ENCODE results near the gene TACR2.

The TACR2 gene

GRCh38 chr10:69374242-69374641, 42.5 kb downstream of the TACR2 start:
- DNase-seq (ENCODE audit: low read depth in 2 of 2), result no peak

DNA sequence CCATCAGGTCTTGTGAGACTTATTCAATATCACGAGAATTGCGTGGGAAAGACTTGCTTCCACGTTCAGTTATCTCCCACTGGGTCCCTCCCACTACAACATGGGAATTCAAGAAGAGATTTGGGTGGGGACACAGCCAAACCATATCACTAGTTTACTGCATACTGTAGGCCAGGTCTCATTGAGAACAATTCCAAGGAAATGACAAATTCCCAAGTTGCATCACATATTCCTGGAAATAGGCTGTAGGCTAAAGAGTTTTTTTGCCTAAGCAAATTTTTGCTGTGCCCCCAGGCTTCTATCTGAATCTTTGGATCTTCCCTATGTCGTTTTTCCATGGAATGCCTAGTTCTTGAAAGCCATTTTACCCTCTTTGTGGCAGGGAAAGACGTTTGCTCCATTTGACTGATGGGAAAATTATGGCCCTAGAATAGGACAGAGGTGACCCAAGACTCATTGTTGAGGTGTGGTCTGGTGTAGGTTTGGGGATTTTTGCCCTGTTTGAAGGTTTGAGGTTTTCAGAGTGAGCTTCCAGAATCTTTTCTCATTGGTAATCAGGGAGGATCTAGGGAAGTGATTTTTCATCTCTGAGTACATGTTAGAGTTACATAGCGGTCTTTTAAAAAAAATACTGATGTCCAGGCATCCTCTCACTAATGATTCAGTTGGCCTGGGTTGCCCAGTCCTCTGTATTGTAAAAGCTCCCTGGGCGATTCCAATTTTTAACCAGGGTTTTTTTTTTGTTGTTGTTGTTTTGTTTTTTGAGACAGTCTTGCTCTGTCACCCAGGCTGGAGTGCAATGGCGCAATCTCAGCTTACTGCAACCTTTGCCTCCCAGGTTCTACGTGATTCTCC, 44.4 kb downstream of the TACR2 start:
- no peak for DNase-seq (ENCODE audit: low read depth in 2 of 2)

- no peak for DNase-seq (ENCODE audit: low read depth in 2 of 2)
Measured at GRCh38 chr10:69367469-69367868, 49.2 kb downstream of the TACR2 start.

DNA sequence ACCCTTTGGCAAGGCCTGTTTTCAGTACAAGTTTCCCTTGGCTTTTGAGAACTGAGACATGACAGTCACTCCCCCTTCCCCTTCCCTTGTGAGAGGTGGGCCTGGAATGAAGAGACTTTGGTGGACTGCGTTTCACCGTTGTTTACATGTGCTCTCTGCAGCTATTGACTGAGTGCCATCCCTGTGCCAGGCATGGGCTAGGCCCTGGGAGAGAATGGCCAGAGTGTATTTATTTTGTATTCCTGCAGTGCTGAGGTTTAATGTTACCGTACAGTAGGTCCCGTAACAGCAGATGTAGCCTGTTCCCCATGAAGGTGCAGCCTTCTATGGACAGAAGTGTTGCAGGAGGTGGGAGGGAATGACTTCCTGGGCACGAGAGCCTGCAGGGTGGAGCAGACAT, 50.0 kb downstream of the TACR2 start:
- DNase-seq (ENCODE audit: low read depth in 2 of 2), result no peak

- no peak for DNase-seq (ENCODE audit: low read depth in 2 of 2)
Measured at GRCh38 chr10:69364232-69364940, 52.3 kb downstream of the TACR2 start.

DNA sequence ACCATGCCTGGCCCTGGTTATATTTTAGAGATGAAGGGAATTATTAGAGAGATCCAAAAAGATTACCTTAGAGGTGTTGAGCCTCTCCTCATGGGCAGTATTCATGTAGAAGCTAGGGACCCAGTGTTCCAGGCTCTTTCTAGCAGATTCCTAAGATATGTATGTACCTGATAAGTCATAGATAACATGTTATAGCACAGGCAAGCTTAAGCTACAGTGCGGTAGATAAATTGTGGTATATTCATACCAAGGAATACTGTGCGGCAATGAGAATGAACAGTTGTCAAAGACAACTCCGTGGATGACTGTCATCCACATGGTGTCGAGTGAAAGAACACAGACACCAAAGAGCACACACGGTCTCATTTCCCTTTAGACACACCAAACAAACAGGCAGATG, 53.1 kb downstream of the TACR2 start:
- DNase-seq (ENCODE audit: low read depth in 2 of 2), result no peak

GRCh38 chr10:69362471-69362954, 54.2 kb downstream of the TACR2 start:
- no peak for DNase-seq (ENCODE audit: low read depth in 2 of 2)

DNA sequence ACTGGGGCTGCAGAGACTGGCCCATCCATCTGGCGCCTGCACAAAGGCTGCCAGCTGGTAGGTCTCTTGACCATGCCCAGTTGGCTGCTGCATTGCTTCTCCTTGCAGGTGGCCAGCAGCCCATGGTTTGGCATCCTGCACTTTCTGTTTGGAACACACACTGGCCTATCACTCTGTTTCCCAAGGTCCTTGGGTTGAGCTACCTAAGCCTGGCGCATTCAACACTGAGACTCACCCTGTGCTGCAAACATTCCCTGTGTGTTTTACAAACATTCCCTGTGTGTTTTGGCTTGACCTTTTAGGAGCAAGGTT, 55.5 kb downstream of the TACR2 start:
- DNase-seq (ENCODE audit: low read depth in 2 of 2), result no peak

GRCh38 chr10:69360485-69361302, 56.0 kb downstream of the TACR2 start:
- DNase-seq (ENCODE audit: low read depth in 2 of 2), result no peak

DNA sequence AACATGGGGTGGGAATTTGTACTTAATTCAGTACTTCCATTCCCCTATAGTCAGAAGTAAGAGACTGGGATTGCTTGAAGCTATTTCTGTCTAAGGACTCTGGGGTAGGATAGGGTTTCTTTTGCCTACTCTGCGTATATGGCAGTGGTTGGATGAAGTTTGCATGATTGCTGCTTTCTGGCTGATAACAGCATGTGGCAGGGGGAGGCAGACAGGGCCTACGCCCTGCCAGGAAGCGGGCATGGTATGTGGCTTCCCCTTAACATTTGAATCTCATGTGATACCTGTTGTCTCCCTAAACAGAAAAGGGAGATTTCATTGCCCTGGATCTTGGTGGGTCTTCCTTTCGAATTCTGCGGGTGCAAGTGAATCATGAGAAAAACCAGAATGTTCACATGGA, 57.1 kb downstream of the TACR2 start:
- no peak for DNase-seq (ENCODE audit: low read depth in 2 of 2)

DNA sequence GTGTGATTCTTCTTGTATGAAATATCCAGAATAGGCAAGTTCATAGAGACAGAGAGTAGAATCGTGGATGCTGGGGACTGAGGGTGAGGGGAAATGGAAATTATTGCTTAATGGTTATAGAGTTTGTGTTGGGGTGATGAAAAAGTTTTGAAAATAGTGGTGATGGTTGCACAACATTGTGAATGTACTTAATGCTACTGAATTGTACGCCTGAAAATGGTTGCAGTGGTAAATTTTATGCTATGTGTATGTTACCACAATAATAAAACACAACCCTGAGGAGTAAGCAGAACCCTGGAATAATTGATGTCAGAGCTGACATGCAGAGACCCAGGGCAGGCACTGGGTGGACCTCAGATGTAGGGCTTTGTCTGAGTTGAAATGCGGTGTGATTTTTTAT, 57.6 kb downstream of the TACR2 start:
- no peak for DNase-seq (ENCODE audit: low read depth in 2 of 2)

- DNase-seq (ENCODE audit: low read depth in 2 of 2), result no peak
Measured at GRCh38 chr10:69358148-69358795, 58.4 kb downstream of the TACR2 start.

- DNase-seq (ENCODE audit: low read depth in 2 of 2), result no peak
Measured at GRCh38 chr10:69356187-69356586, 60.5 kb downstream of the TACR2 start.

GRCh38 chr10:69353977-69354635, 62.6 kb downstream of the TACR2 start:
- no peak for DNase-seq (ENCODE audit: low read depth in 2 of 2)

All from stimulated activated CD4-positive, alpha-beta T cell treated with anti-CD3 and anti-CD28 coated beads, Interleukin-1b, Interleukin-23, amount 100 ng/mL, for 4 hours (primary cell).